Measurements from ENCODE around the gene GPR37L1.

DNA sequence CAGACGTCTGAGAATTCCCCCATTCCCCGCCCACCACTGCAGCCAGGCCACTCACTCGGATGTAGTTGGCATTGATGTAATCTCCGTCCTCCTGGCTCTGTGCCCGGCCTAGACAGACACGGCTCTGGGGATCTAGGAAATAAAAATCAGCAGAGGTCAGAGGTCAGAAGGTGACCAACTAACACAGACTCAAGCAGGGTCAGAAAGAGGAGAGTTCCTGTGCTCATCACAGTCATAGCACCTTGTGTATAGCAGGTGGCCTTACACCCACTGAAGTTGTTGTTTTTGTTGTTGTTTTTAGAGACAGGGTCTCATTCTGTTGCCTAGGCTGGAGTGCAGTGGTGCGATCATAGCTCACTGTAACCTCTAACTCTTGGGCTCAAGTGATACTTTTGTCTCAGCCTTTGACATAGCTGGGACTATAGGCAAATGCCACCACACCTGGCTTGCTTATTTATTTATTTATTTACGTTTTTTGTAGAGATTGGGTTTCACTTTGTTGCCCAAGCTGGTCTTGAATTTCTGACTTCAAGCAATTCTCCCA lies 32.8 kb downstream of the GPR37L1 start:
- TF ChIP-seq CTCF (conservative IDR thresholded peaks at IDR 0.05; ENCODE audit: low read depth, low read length): no peak
- no peak for TF ChIP-seq SMC3 (IDR thresholded peaks at IDR 0.05; ENCODE audit: low read depth, low read length)
- no peak for TF ChIP-seq NFE2L2 (IDR thresholded peaks at IDR 0.05; ENCODE audit: low read depth, low read length)
- no peak for TF ChIP-seq MAZ (IDR thresholded peaks at IDR 0.05; ENCODE audit: borderline replicate concordance, low read depth, low read length)

All from IMR-90 (cell line).